Activated CD4-positive, alpha-beta T cell treated with anti-CD3 and anti-CD28 coated beads, Interleukin-2, amount 10 ng/mL, durations not matched to agents 24 days and 14 days (primary cell): ENCODE data around the gene FFAR2. TPM values are rescaled to one million over a fixed set of nuclear protein-coding genes. Genes with fewer than 3 reads are reported as not detected.
"Not testable (repeated sequence)": the region's sequence is repeated elsewhere in the genome, so short reads cannot be mapped to it uniquely, and the experiment has no call there.

Experiments
- DNase-seq: peaks from one replicate; pipeline ENCODE4 v3.0.0; 2022
- H3K27ac Mint-ChIP-seq: one replicate; pipeline ENCODE4 v1.8.0; 2022; ENCODE audit warnings: mild to moderate bottlenecking, mixed read lengths
- H3K27me3 Mint-ChIP-seq: one replicate; pipeline ENCODE4 v1.8.0; 2022; ENCODE audit warnings: mixed read lengths
- H3K36me3 Mint-ChIP-seq: one replicate; pipeline ENCODE4 v1.8.0; 2022; ENCODE audit warnings: low read depth, mild to moderate bottlenecking, mixed read lengths
- H3K4me1 Mint-ChIP-seq: one replicate; pipeline ENCODE4 v1.8.0; 2021; ENCODE audit warnings: mixed read lengths
- H3K4me3 Mint-ChIP-seq: one replicate; pipeline ENCODE4 v1.8.0; 2022; ENCODE audit warnings: mild to moderate bottlenecking, moderate library complexity, mixed read lengths
- H3K9me3 Mint-ChIP-seq: one replicate; pipeline ENCODE4 v1.8.0; 2021; ENCODE audit warnings: mixed read lengths
- intact Hi-C: fragments of 100-400 bp; cut with micrococcal nuclease; formaldehyde crosslinking; loops from one replicate; pipeline ENCODE4 v1.15.1; 2023
- total RNA-seq: library from RNA; stranded (reverse); gene quantifications from 2 replicates; pipeline ENCODE4 v1.2.3, GENCODE V29; 2022

Gene FFAR2
- total RNA-seq, 1 donor from 2014 or later: not detected

- DNase-seq: no peak
- Mint-ChIP-seq H3K4me3 (no peak overlapping the region), H3K27ac (no peak overlapping the region)
Measured at GRCh38 chr19:35471946-35472345, 23.9 kb downstream of the FFAR2 start.

GRCh38 chr19:35474104-35474503 lies 26.0 kb downstream of the FFAR2 start:
- no peaks in the 10 kb centered on the region for H3K9me3 Mint-ChIP-seq
- no peak overlapping the region for H3K4me3 Mint-ChIP-seq
- no peak overlapping the region for H3K27ac Mint-ChIP-seq
- H3K27me3 Mint-ChIP-seq: peaks cover 3% of the 10 kb centered on the region
- no peak for DNase-seq
- no peaks in the 10 kb centered on the region for H3K4me1 Mint-ChIP-seq
- intact Hi-C loops: no loop called here
- no peaks in the 10 kb centered on the region for H3K36me3 Mint-ChIP-seq

More at GRCh38 chr19:35471946-35472345, 23.9 kb downstream of the FFAR2 start:
- H3K4me1 Mint-ChIP-seq: peaks cover 5% of the 10 kb centered on the region
- no peaks in the 10 kb centered on the region for H3K9me3 Mint-ChIP-seq
- H3K36me3 Mint-ChIP-seq: no peaks in the 10 kb centered on the region
- intact Hi-C loops: no loop called here
- H3K27me3 Mint-ChIP-seq: peaks cover 6% of the 10 kb centered on the region

- H3K27ac Mint-ChIP-seq, intact Hi-C loops, H3K4me3 Mint-ChIP-seq, DNase-seq, H3K36me3 Mint-ChIP-seq, H3K4me1 Mint-ChIP-seq, H3K9me3 Mint-ChIP-seq, H3K27me3 Mint-ChIP-seq: not testable (repeated sequence)
Measured at GRCh38 chr19:35474594-35474993, 26.5 kb downstream of the FFAR2 start.

GRCh38 chr19:35476149-35476548 lies 28.1 kb downstream of the FFAR2 start:
- no peaks in the 10 kb centered on the region for H3K36me3 Mint-ChIP-seq
- no peak overlapping the region for H3K4me3 Mint-ChIP-seq
- intact Hi-C loops: no loop called here
- H3K27me3 Mint-ChIP-seq: peaks cover 6% of the 10 kb centered on the region
- H3K27ac Mint-ChIP-seq: no peak overlapping the region
- H3K9me3 Mint-ChIP-seq: no peaks in the 10 kb centered on the region
- no peaks in the 10 kb centered on the region for H3K4me1 Mint-ChIP-seq
- no peak for DNase-seq

- Mint-ChIP-seq H3K36me3 (no peaks in the 10 kb centered on the region), H3K27me3 (peaks cover 6% of the 10 kb centered on the region), H3K27ac (no peak overlapping the region), H3K4me3 (no peak overlapping the region), H3K9me3 (no peaks in the 10 kb centered on the region), H3K4me1 (no peaks in the 10 kb centered on the region)
- DNase-seq: no peak
- intact Hi-C loops: no loop called here
Measured at GRCh38 chr19:35478794-35479677, 31.0 kb downstream of the FFAR2 start.

- intact Hi-C loops: no loop called here
- Mint-ChIP-seq H3K4me1 (no peaks in the 10 kb centered on the region), H3K4me3 (no peak overlapping the region), H3K36me3 (no peaks in the 10 kb centered on the region), H3K9me3 (no peaks in the 10 kb centered on the region), H3K27me3 (peaks cover 14% of the 10 kb centered on the region), H3K27ac (no peak overlapping the region)
- no peak for DNase-seq
Measured at GRCh38 chr19:35483089-35483488, 35.0 kb downstream of the FFAR2 start.

GRCh38 chr19:35484252-35485036 lies 36.4 kb downstream of the FFAR2 start:
- H3K27ac Mint-ChIP-seq: no peak overlapping the region
- DNase-seq: no peak
- intact Hi-C loops: no loop called here
- no peaks in the 10 kb centered on the region for H3K36me3 Mint-ChIP-seq
- no peaks in the 10 kb centered on the region for H3K4me1 Mint-ChIP-seq
- H3K4me3 Mint-ChIP-seq: no peak overlapping the region
- no peaks in the 10 kb centered on the region for H3K9me3 Mint-ChIP-seq
- H3K27me3 Mint-ChIP-seq: peaks cover 15% of the 10 kb centered on the region

- no peak for DNase-seq
- H3K4me1 Mint-ChIP-seq: no peaks in the 10 kb centered on the region
Measured at GRCh38 chr19:35486268-35486708, 38.2 kb downstream of the FFAR2 start.

GRCh38 chr19:35487656-35488182 lies 39.7 kb downstream of the FFAR2 start:
- intact Hi-C loops: no loop called here
- no peaks in the 10 kb centered on the region for H3K9me3 Mint-ChIP-seq
- H3K4me1 Mint-ChIP-seq: no peaks in the 10 kb centered on the region
- peaks cover 28% of the 10 kb centered on the region for H3K27me3 Mint-ChIP-seq
- H3K27ac Mint-ChIP-seq: no peak overlapping the region
- DNase-seq: no peak
- no peak overlapping the region for H3K4me3 Mint-ChIP-seq
- H3K36me3 Mint-ChIP-seq: no peaks in the 10 kb centered on the region

More at GRCh38 chr19:35486268-35486708, 38.2 kb downstream of the FFAR2 start:
- intact Hi-C loops: no loop called here
- H3K9me3 Mint-ChIP-seq: no peaks in the 10 kb centered on the region
- H3K4me3 Mint-ChIP-seq: no peak overlapping the region
- H3K27me3 Mint-ChIP-seq: peaks cover 23% of the 10 kb centered on the region
- no peaks in the 10 kb centered on the region for H3K36me3 Mint-ChIP-seq
- H3K27ac Mint-ChIP-seq: no peak overlapping the region

GRCh38 chr19:35488677-35489076 lies 40.6 kb downstream of the FFAR2 start:
- no peak overlapping the region for H3K4me3 Mint-ChIP-seq
- H3K9me3 Mint-ChIP-seq: no peaks in the 10 kb centered on the region
- no peak for DNase-seq
- H3K4me1 Mint-ChIP-seq: no peaks in the 10 kb centered on the region
- intact Hi-C loops: no loop called here
- no peaks in the 10 kb centered on the region for H3K36me3 Mint-ChIP-seq
- H3K27ac Mint-ChIP-seq: no peak overlapping the region
- peaks cover 30% of the 10 kb centered on the region for H3K27me3 Mint-ChIP-seq

- intact Hi-C loops: no loop called here
Measured at GRCh38 chr19:35490364-35490763, 42.3 kb downstream of the FFAR2 start, which contains the start of gene KRTDAP. Gene KRTDAP (minus strand): TSS chr19:35490464. CDS start chr19:35490442, 22 bp downstream.

GRCh38 chr19:35491836-35492360 lies 43.8 kb downstream of the FFAR2 start:
- Mint-ChIP-seq H3K27me3 (peaks cover 23% of the 10 kb centered on the region), H3K9me3 (no peaks in the 10 kb centered on the region), H3K4me1 (peaks cover 7% of the 10 kb centered on the region), H3K36me3 (no peaks in the 10 kb centered on the region), H3K27ac (no peak overlapping the region), H3K4me3 (no peak overlapping the region)
- intact Hi-C loops: no loop called here
- no peak for DNase-seq

More at GRCh38 chr19:35490364-35490763, 42.3 kb downstream of the FFAR2 start, which contains the start of gene KRTDAP:
- peaks cover 27% of the 10 kb centered on the region for H3K27me3 Mint-ChIP-seq
- no peaks in the 10 kb centered on the region for H3K36me3 Mint-ChIP-seq
- H3K9me3 Mint-ChIP-seq: no peaks in the 10 kb centered on the region
- no peak for DNase-seq
- no peak within 1 kb of the TSS for H3K4me3 Mint-ChIP-seq
- no peak within 1 kb of the TSS for H3K27ac Mint-ChIP-seq
- peaks cover 5% of the 10 kb centered on the region for H3K4me1 Mint-ChIP-seq

- no peak overlapping the region for H3K4me3 Mint-ChIP-seq
- peaks cover 23% of the 10 kb centered on the region for H3K27me3 Mint-ChIP-seq
- no peaks in the 10 kb centered on the region for H3K36me3 Mint-ChIP-seq
- no peak for DNase-seq
- intact Hi-C loops: no loop called here
- H3K4me1 Mint-ChIP-seq: peaks cover 7% of the 10 kb centered on the region
- H3K9me3 Mint-ChIP-seq: no peaks in the 10 kb centered on the region
- H3K27ac Mint-ChIP-seq: no peak overlapping the region
Measured at GRCh38 chr19:35493971-35494370, 45.9 kb downstream of the FFAR2 start.
